ENCODE data around the gene TNFRSF6B.
"Not testable (repeated sequence)": the region's sequence is repeated elsewhere in the genome, so short reads cannot be mapped to it uniquely, and the experiment has no call there.

The TNFRSF6B gene, protein sequence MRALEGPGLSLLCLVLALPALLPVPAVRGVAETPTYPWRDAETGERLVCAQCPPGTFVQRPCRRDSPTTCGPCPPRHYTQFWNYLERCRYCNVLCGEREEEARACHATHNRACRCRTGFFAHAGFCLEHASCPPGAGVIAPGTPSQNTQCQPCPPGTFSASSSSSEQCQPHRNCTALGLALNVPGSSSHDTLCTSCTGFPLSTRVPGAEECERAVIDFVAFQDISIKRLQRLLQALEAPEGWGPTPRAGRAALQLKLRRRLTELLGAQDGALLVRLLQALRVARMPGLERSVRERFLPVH

DNA sequence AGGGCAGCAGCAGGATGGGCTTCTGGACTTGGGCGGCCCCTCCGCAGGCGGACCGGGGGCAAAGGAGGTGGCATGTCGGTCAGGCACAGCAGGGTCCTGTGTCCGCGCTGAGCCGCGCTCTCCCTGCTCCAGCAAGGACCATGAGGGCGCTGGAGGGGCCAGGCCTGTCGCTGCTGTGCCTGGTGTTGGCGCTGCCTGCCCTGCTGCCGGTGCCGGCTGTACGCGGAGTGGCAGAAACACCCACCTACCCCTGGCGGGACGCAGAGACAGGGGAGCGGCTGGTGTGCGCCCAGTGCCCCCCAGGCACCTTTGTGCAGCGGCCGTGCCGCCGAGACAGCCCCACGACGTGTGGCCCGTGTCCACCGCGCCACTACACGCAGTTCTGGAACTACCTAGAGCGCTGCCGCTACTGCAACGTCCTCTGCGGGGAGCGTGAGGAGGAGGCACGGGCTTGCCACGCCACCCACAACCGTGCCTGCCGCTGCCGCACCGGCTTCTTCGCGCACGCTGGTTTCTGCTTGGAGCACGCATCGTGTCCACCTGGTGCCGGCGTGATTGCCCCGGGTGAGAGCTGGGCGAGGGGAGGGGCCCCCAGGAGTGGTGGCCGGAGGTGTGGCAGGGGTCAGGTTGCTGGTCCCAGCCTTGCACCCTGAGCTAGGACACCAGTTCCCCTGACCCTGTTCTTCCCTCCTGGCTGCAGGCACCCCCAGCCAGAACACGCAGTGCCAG is at the start of gene TNFRSF6B:
Gene TNFRSF6B (plus strand): TSS at position 25 of the 729 bp plus-strand sequence. CDS start 116 bp downstream, at position 141.
- no peak for DNase-seq

DNA sequence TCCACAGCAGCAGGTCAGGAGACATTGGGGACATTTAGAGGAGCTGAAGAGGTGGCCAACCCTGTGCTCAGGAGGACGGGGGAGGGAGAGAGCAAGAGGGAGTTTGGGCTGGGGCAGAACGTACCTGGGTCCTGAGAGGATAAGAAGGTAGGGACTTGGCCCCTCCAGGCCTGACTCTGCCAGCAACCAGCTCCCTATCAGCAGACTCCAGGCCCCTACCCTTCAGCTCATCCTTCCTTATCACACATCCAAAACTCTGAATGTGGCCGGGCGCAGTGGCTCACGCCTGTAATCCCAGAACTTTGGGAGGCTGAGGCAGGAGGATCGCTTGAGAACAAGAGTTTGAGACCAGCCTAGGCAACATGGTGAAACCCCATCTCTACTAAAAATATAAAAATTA is 48.3 kb upstream of the TNFRSF6B start:
- no peak for DNase-seq

- DNase-seq: no peak
Measured at GRCh38 chr20:63648895-63649589, 47.4 kb upstream of the TNFRSF6B start.

- DNase-seq: not testable (repeated sequence)
Measured at GRCh38 chr20:63650486-63650885, 46.0 kb upstream of the TNFRSF6B start.

- no peak for DNase-seq
Measured at GRCh38 chr20:63651942-63652191, 44.6 kb upstream of the TNFRSF6B start.

GRCh38 chr20:63652192-63652980 is 44.1 kb upstream of the TNFRSF6B start:
- no peak for DNase-seq

DNA sequence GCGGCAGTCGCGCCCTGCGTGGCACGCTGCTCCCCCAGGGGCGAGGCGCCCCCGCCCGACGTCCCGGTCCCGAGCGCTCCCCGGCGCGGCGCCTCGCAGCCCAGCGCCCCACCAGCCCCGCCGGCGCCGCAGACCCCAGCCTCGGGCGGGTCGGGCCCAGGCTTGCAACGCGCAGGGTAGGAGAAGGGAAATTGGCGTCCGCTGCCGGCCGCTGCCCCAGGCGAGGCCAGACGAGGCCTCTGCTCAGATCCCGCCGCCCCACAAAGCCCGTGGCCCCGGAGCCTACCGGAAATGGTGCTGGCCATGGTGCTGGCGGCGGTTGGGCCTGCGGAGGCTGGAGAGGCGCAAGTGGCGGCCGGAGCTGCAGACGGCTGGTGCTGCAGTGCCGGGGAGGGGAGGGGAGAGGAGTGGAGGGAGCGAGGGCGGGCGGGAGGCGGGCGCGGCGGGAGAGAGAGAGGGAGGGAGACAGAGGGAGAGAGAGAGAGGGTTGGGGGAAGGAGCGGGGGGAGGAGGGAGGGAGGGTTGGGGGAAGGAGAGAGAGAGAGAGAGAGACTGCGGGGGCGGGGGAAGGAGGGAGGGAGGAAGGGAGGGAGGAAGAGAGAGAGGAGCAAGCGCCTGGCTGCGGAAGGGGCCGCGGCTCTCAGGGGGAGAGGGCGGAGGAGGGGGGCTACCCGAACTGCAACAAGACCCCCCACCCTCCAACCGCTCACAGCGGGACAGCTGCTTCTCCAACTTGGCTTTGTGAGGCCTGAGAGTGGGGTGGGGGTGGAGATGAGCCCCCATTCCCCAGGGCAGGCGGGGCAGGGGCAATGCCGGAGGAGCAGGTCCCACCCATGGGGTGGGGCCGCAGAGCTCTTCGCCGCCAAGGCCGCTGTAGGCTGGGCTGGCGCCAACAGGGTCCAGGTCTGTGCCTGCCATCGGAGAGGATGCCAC is 43.1 kb upstream of the TNFRSF6B start, which contains the start of gene STMN3:
Gene STMN3 (minus strand): TSS at position 384 of the 933 bp plus-strand sequence. CDS start 79 bp downstream, at position 305.
- DNase-seq: no peak

GRCh38 chr20:63653974-63654668 is 42.3 kb upstream of the TNFRSF6B start:
- no peak for DNase-seq

GRCh38 chr20:63655249-63655648 is 41.2 kb upstream of the TNFRSF6B start:
- no peak for DNase-seq

DNA sequence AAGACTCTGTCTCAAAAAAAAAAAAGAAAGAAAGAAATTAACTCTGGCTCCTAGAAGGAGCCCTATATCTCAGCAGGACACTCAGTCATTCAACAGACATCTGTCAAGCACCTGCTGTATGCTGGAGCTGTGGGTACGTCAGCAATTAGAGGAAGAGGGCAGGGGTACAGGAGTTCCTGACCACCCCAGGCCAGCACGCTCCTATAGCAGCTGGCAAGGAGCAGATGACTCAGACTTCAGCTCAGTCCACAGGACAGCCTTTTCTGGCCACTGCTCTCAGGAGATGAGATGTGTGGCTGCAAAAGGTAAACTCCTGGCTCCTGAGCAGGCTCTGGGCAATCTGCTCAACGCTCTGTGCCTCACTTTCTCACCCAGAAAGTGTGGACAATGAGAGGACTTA is 40.0 kb upstream of the TNFRSF6B start:
- DNase-seq: no peak

GRCh38 chr20:63657260-63657936 is 39.1 kb upstream of the TNFRSF6B start:
- no peak for DNase-seq

- peak; percentile 26 for DNase-seq
Measured at GRCh38 chr20:63657937-63658748, 38.3 kb upstream of the TNFRSF6B start, which contains the start of gene RTEL1. Gene RTEL1, plus strand, starts transcription at chr20:63658312. Its CDS starts 1,091 bp downstream, at chr20:63659403.

DNA sequence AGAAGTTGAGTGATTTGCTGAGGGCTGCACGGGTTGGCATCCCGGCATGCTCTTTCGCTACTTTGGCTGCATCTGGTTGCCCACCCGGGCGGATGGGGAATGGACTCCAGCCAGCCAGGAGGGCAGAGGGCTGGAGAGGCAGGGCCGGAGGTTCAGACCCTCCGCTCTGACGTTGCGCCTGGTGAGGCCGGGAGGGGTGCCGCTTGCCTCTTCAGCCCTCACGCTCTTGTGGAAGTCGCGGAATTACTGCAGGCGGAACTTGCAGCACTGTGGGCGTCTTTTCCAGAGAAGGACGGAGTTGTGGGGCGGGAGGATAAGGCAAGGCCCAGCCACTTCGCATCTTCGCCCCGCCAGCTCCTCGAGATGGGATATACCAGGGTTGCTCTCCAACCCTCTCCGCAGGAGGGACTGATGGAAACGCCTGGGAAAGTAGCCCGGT is 37.7 kb upstream of the TNFRSF6B start:
- DNase-seq: no peak

- no peak for DNase-seq
Measured at GRCh38 chr20:63659370-63659769, 37.1 kb upstream of the TNFRSF6B start.

- not testable (repeated sequence) for DNase-seq
Measured at GRCh38 chr20:63660174-63660573, 36.3 kb upstream of the TNFRSF6B start.

GRCh38 chr20:63660622-63661021 is 35.8 kb upstream of the TNFRSF6B start:
- DNase-seq: no peak

DNA sequence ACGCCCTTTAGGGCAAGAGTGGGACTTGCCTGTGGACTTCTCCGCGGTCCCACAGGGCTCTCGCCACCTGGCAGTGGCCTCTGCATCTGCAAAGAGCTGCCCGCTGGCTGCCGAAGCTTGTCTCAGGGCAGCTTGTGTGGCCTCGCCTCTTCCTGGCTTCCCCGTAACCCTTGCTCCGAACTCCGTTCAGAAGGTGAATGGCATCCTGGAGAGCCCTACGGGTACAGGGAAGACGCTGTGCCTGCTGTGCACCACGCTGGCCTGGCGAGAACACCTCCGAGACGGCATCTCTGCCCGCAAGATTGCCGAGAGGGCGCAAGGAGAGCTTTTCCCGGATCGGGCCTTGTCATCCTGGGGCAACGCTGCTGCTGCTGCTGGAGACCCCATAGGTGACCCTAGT is 35.3 kb upstream of the TNFRSF6B start:
- DNase-seq: no peak

- DNase-seq: no peak
Measured at GRCh38 chr20:63661959-63662812, 34.3 kb upstream of the TNFRSF6B start.

DNA sequence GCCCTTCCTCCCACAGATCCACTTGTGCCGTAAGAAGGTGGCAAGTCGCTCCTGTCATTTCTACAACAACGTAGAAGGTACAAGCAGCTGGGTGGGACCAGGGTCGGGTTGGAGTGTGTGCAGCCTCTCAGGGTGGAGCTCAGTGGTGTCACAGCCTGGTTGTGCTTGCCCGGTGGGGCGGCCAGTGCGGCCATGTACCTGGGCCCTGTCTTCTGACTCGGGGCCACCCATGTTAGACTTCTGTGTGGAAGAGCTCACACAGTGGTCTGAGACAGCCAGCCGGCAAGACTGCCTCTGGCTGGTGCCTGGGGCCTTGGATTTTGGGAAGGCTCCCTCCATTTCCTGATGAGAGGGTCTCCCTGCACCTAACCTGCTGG is 33.7 kb upstream of the TNFRSF6B start:
- no peak for DNase-seq
